Hypothalamus (tissue), 51 donors: ENCODE measurements around the gene LTC4S.
A peak's percentile ranks its signal among the peaks of the same experiment; 100 is the strongest.

Source experiments
- DNase-seq, 51 donors: peaks; one replicate each; lab custom pipeline; 2025; lab: John Stamatoyannopoulos, UW

Gene LTC4S

DNA sequence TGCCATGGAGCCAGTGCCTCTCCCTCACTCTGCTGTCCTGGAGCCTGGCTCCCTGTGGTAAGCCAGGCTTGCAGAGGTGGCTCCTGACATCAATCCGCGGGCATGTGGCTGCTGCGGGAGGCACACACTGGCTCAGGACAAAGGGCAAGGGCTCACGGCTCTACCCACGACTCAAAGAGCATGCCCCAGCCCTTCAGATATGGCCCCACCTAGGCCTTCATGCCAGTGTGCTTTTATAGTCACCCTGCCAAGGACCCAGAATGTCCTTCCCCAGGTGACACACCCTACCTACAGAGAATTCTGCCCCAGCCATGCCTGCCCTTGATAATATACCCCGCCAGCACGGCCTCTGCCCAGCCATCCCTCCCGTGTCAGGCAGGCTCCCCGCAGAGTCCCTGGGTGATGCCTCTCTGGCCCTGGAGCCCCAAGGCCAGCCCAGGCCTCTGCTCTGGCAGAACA is 11.3 kb downstream of the LTC4S start:
- DNase-seq, result peak in 1 of 51 donors; percentile 42

DNA sequence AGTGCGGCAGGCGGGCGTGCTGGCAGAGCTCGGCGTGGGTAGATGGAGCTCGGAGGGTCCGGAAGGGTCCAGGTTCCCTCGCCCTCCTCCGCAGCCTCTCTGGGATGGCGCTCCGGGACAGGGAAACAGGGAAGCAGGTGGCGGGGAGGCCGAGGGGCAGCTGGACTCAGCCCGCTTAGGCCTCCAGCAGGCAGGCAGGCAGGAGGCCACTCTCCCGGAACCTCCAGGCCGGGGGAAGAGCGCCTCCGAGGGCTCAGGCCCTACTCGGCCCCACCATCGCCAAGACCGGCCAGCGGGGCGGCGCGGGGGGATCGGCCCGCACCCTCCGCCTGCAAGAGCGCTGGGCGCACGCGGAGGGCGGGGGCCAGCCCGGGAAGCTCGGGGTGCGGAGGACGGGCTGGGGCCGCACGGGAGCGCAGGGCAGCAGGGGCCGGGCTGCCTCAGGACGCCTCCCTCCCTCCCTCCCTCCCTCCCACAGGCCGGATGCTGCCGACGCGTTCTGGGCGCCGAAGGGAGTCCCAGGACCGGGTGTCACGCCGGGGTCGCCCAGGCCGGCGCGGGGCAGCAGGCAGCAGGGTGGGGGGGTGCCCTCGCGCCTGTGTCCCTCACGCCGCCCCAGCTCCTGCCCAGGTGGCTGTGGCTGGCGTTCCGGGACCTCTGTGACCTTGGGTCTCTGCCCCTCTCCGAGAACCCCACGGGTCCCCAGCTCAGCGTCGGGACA is 11.9 kb downstream of the LTC4S start:
- DNase-seq, result peak in 13 of 51 donors; percentile 27 to 67 (median 44)

DNA sequence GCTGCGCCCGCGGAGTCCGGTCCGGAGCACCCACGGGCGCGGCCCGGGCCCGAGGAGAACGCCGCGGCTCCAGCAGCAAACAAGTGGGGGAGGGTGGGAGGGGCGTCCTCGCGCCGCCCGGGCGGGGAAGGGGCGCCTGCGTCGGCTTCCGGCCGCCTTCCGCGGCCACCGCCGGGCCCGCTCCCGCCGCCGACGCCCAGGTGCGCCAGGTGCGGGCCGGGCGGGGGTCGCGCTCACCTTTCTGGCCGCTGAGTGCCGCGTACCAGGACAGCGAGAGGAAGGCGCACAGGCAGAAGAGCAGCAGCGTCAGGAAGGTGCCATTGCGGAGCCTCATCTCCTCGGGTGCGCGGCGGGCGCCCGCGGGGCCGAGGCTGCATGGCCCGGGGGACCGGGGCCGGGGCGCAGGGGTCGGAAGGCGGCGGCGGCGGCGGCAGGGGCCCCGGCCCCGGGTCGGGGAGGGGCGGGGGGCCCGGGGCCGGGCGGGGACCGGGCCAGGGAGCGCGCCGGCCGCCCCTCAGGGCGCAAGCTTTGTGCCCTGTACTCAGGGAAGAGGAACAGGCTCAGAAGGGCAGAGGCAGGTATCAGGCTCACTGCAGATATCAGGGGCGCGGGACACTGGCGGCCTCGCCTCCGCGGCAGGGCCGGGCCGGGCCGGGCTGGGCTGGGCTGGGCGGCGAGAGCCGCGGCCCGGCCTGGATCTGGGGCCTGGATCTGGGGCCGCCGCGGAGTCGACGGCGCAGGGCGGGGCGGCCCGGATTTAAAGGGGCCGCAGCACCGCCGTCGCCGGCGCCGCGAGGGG is 12.7 kb downstream of the LTC4S start, which contains the start of gene MGAT4B:
Gene MGAT4B, minus strand, starts transcription at position 617 of the 799 bp plus-strand sequence. Its CDS starts 283 bp downstream, at position 334.
- DNase-seq, result peak in 39 of 51 donors; percentile 26 to 82 (median 55)

DNA sequence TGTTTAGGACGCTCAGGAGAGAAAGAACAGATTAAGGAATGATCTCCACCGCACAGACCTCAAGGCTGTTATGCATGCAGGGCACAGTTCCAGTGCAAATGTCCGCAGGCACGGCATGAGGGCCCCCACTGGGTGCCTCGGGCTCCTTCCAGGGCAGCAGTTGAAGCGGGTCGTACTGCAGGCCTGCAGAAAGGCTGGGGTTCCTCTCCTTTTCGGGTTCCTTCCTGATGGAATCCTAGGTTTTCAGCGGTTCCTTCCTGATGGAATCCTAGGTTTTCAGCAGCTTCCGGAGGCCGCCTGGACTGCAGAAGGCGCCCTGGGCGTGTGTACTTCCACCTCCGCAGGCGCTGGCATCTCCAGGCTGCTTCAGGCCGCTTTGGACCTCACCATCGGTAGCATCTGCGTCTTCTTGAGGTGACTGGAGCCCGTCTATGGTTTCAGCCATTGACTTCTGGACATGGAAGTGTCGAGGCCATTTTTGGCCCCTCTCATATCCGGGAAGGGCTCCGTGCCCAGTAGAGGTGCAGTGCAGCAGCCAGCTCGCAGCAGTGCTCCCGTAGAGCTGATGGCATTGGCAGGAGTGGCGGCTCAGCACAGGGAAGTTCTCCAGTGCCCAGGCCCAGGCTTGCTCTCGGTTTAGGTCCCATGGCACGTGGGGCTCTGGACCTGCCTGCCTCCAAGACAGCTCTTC is 18.5 kb downstream of the LTC4S start:
- DNase-seq, result no peak

DNA sequence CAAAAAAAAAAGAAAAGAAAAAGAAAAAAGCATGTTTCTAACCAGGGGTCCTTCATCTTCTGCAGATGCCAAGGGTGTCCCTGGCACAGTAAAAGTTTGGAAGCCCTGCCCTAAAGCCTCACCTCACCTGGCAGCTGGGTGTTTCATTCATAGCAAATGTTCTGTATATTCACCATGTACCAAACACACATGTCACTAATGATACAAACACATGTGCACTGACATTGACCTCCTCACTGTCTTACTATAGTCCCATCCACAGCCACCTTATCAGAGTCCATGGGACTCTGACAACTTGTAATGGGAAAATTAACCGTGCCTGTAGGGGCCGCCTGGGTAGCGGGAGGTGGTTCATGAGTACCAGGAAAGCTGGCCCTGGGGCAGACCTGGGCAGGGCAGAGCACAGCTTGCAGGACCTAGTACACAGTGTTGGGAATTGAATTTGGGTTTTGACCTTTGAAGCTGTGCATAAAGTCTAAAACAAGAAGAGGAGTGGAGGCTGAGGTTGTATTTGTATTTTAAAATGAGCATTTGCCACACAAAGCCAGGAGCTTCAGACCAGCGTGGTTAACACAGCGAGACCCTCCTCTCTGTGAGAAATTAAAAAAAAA is 19.3 kb downstream of the LTC4S start:
- DNase-seq, result no peak

DNA sequence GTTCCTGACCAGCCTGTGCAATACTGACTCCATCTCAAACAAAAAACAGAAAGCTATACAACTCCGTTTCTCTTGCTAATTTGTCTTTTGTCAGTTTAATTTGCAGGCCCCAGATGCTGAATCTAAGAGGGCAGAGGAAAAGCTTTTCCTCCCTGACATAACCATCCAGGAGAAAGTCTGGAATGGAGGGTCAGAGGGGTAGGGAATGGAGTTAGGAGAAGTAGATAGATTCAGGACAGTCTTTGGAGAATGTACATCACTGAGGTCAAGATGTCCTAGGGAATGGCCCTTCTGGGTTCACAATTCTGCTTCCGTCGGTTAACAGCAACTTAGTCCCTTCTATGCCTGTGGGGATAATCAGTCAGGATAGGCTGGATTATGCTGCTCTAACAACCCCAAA is 20.3 kb downstream of the LTC4S start:
- DNase-seq, result no peak

DNA sequence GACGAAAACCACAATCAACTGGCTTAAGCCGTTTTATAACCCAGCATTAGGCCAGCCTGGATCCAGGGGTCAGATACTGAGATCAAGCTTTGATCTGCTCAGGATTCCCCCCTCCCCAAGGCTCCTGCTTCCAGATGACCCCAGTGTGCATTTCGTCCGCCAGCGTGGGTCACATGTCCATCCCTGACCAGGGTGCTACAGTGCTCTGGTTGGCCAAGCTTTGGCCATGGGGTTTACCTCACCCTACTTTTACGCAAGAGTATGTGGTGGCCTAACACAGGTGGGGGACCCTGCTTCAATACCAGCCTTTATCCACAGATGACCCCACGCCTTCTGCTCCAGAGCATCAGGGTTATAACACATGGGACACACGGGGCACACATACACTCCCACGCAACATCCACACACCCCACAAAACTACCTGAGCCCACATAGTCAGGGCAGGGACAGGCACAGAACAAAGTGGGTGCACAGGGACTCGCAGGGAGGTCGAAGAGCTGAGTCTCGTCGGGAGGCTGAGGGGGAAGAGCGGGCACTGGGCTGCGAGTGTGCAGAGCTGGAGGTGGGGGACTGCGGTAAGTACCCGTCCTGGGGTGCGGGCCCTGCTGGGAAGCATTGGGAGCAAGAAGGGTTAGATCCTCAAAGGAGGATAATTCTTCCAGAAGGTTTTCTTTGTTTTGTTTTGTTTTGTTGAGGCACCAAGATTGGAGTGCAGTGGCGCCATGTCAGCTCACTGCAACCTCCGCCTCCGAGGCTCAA is 21.9 kb downstream of the LTC4S start:
- DNase-seq, result no peak

DNA sequence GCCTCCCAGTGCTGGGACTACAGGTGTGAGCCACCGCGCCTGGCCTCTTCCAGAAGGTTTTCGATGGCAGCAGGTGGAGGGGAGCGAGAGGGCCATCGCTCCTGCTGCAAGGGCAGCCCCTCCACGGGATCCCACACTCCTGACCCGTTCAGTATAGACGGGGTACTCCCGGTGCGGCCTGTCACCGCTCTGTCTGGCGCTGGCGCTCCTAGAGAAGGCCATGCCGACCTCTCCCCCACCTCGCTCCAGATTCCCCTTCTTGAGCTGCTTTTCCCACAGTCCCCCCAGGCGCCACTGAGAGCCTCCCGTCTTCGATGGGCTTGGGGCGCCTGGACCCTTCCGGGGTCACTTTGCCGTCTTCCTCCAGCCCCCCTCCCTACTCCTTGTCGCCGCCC is 22.6 kb downstream of the LTC4S start:
- no peak for DNase-seq

DNA sequence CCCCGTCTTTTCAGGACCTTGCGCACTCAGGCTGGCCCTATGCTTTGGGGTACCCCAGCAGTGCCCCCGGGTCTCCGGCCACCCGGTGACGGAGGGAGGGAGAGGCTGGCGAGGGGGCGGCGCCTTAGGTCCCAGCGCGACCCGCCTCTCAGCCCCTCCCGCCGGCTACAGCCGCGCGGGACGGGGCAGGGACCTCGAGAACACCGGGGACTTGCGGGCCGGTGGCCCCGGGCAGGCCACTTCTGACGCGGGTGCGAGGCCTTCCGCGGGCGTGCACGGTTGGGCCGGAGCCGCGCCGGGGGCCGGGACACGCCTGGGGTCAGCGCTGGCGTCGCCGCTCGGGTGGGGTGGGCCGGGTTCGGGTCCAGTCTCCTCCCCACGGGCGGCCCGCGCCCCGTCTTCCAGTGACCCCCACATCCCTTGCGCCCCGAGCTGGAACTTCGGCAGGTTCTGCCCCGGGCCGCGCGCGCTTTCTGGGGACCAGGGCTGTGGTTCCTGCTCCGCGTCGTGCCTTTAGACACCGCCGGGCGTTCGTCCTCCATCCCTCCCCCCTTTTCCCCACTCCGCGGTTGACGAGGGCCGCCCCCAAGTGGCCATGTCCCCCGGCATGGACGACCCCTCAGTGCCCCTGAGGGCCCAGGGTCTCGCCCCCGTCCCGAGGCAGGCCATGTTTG is 23.1 kb downstream of the LTC4S start:
- peak in 5 of 51 donors; percentile 21 to 48 (median 37) for DNase-seq

DNA sequence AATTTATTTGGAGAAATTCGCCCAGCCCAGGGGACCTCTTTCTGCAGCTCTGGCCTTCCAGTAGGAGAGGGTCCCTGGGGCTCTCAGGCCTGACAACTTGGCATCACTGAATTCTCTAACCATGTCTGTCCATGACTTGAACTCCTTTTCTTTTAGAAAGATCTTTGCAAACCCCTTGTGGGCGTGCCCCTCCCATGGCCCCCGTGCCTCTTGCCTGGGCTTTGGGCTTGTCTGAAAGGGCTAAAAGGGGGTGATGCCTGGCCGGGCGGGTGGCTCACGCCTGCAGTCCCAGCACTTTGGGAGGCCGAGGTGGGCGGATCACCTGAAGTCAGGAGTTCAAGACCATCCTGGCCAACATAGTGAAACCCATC is 23.7 kb downstream of the LTC4S start:
- peak in 1 of 51 donors; percentile 48 for DNase-seq

DNA sequence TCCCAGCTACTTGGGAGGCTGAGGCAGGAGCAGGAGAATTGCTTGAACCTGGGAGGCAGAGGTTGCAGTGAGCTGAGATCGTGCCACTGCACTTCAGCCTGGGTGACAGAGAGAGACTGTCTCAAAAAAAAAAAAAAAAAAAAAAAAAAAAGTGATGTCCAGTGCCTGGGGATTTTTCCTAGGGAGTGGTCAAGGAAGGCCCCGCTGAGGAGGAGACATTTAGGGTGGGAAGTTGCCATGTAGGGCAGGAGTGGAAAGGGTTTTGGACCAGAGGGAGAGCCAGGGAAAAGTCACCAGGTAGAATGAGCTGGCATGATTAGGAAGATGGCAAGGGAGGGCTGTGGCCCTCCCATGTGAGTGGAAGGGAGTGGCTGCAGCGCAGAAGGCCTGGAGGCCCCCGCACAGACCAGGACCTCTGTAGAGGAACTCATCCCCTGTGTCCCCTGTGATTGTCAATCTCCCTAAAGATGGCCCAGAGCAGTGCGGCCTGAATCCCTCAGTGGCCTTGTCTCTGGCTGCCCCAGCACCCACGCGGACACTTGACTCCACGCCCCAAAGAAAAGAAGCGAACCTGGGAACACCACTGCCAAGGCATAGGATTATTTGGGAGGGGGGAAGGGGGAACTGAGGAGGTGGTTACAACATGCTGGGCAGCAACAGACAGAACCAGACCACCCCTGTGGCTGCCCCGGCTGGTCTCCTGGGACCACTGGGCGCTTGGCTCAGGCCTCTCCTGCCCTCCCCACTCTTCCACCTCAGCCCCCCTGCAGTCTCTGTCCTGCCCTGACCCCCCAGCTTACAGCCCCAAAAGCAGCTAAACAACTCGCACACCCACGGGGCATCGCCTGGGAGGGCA is 24.3 kb downstream of the LTC4S start:
- peak in 1 of 51 donors; percentile 50 for DNase-seq

DNA sequence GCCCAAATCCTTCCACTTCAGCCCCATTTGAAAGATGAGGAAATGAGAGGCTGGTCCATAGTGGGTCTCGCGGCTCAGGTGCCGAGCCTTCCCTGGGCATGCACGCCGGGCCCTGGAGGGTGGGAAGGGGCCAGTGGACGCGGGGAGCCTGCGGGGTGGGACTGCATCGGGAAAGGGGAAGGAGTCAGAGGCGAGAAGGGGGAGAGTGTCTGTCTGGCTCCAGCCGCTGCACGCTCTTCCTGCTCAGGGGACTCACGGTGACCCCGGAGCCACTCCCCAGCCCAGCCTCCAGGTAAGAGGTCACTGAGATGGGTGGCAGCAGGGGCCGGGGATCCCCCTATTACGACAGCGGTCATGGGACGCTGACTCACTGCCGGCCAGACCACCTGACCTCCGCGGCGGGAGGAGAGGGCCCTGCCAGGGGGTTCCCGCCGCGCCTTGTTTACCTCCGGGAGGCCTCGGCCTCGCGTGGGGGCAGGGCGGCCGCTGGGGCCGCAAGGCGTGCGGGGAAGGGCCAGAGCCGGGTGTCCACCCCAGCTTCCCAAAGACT is 25.0 kb downstream of the LTC4S start:
- DNase-seq, result peak; percentile 65 to 96 (median 91)

DNA sequence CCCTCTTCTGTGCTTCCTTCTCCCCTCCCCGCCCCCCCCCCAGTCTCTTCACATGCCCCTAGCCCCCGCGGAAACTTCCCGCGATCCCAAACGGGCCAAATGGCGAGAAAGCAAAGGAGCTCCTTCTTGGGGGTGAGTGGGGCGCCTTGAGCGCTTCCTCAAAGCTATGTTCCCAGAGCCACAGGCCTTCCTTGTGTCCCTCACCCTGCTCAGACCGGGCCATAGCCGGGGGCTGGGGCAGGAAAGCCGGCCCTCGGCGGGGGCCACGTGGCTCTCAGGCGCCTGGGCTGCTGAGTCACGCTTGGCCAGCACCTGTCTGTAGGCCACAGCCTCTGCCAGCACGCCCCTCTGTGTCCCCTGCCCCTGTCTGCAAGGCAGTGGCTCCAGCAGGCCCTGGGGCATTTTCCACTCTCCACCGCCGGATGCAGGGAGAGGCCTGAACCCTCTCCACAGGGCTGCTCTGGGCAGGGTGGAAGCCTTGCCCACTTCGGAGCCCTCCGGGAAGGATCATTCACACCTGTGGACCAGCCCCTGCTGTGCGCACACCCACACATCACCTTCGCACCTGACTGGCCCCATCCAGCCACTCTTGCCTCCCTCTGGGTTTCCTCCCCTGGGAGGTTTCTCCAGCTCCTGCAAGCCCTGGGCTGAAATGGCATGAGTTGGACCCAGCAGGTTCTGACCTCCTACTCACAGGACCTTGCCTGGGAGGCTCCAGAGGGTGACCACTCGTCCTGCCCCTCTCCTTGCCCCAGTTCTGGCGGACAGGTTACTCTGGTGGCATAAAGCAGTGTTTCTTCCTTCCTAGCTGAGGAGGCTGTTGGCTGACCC is 25.7 kb downstream of the LTC4S start:
- DNase-seq, result peak in 47 of 51 donors; percentile 45 to 89 (median 72)

DNA sequence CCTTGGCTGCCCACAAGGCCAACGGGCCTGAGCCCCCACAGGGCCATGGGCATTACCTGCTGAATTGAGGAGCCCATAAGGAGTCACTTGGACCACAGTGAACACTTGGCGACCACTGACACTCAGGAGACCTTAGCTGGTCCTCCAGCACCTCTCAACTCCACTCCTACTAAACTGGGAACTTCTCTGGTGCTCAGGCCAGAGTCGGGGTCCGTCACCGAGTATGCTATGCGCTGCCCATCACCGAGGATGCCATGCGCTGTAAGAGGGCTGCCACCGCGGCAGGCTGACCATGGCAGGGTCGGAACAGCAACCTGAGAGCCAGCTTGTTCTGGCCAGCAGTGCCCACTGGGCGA is 26.3 kb downstream of the LTC4S start:
- DNase-seq, result peak in 5 of 51 donors; percentile 48 to 63 (median 58)

DNA sequence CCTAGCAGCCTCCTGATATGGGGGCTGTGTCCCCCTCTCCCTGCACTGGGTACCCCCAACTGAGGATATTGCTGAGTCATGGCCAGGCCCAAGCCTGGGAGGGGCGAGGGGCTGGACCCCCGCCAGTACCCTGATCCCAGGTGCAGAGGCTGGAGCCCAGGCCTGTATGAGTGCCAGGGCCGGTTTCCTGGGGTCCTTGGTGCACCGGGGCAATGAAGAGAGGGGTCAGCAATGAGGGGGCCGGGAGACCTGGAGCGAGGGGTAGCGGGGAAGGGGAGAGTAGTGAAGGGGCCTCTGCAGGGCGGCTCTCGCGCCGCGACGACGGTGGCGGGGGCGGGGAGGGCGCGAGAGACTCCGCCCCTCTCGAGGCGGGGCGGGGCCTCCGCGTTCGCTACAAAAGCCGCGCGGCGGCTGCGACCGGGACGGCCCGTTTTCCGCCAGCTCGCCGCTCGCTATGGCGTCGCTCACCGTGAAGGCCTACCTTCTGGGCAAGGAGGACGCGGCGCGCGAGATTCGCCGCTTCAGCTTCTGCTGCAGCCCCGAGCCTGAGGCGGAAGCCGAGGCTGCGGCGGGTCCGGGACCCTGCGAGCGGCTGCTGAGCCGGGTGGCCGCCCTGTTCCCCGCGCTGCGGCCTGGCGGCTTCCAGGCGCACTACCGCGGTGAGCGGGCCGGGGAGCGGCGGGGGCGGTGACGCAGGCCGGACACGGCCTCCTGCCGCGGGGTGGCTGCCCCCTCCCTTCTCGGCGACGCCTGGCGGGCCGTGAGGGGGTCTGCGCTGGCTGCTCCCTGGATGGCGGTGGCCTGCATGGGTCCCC is 26.9 kb downstream of the LTC4S start, which contains the start of gene SQSTM1:
Gene SQSTM1, plus strand, starts transcription at position 423 of the 815 bp plus-strand sequence. Its CDS starts 32 bp downstream, at position 455.
- peak; percentile 31 to 94 (median 82) for DNase-seq
